ENCODE data around the gene MCC. TPM values are rescaled to one million over a fixed set of nuclear protein-coding genes. Genes with fewer than 3 reads are reported as not detected.

MCC gene
- total RNA-seq, 4 donors from 2014 or later: 17.0 to 24.8 (median 21.0) TPM

DNA sequence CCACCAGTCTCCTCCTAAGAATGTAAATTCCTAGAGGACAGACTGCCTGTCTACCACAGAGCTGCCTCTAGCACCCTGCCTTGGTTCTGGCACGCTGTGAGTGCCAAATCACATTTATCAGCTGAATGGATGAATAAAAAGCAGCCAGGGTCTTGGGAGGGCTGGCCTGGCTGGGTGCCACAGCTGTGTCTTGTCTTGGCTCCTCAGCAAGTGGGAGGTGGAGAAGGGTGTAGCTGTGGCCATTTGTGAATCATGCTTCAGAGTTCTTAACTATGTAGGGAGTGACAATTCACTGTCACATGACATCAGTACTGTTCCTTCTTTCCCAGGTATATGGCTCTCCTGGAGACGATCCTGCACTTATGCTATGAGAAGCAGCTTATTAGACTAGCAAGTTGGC lies 441.0 kb downstream of the MCC start:
- H3K36me3 ChIP-seq: peaks cover 0 to 57% (median 23%) of the 10 kb centered on the region in 4 donors
- no peaks in the 10 kb centered on the region for H3K27me3 ChIP-seq
- intact Hi-C loops (cut with DNase I): no loop called here
- no peaks in the 10 kb centered on the region for H3K9me3 ChIP-seq
- TF ChIP-seq CTCF (IDR thresholded peaks at IDR 0.05) (no peak), POLR2AphosphoS5 (IDR thresholded peaks at IDR 0.05) (no peak), POLR2A (IDR thresholded peaks at IDR 0.05; ENCODE audit: low read depth) (no peak), EP300 (IDR thresholded peaks at IDR 0.05) (no peak)
- WGBS: 62% methylated on average over 2 of the region's 2 CpGs
- H3K4me3 ChIP-seq: no peak overlapping the region
- H3K4me1 ChIP-seq: peaks cover 15 to 22% (median 21%) of the 10 kb centered on the region in 4 donors
- no peak for DNase-seq (ENCODE audit: extremely low spot score)
- H3K27ac ChIP-seq (replicated peaks in 1 of 4): no peak overlapping the region

GRCh38 chr5:113044776-113045465 lies 443.3 kb downstream of the MCC start:
- Histone ChIP-seq H3K4me1 (peaks cover 0 to 5% (median 2%) of the 10 kb centered on the region in 4 donors), H3K4me3 (no peak overlapping the region), H3K9me3 (no peaks in the 10 kb centered on the region), H3K36me3 (peaks cover 0 to 79% (median 28%) of the 10 kb centered on the region in 4 donors), H3K27ac (replicated peaks in 1 of 4) (no peak overlapping the region), H3K27me3 (no peaks in the 10 kb centered on the region)
- 91% methylated on average over 11 of the region's 11 CpGs for WGBS
- TF ChIP-seq EP300 (IDR thresholded peaks at IDR 0.05) (no peak), POLR2A (IDR thresholded peaks at IDR 0.05; ENCODE audit: low read depth) (no peak), CTCF (IDR thresholded peaks at IDR 0.05) (no peak), POLR2AphosphoS5 (IDR thresholded peaks at IDR 0.05) (no peak)
- intact Hi-C loops (cut with DNase I): no loop called here
- no peak for DNase-seq (ENCODE audit: extremely low spot score)

DNA sequence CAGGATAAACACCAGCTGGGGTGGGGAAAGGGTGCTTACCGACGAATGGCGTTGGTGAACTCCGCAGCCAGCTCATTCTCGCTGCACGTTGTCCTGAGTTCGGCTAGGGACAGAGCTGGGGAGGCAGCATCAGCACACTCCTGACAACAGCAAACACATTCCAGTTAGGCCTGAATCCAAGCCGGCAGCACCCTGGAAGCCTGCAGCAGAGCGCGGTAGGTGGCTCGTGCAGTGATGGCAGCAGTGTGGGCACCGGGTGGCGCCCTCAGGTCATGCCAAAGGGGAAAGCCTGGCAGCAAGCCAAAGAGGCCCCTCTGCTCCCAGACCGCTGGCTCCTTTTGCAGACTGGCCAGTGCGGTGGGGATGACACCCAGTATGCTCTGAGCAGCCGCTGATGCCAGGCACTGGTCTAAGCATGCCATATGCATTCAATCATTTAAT lies 444.7 kb downstream of the MCC start:
- 60% methylated on average over 15 of the region's 16 CpGs for WGBS
- Histone ChIP-seq H3K9me3 (no peaks in the 10 kb centered on the region), H3K36me3 (peaks cover 0 to 79% (median 27%) of the 10 kb centered on the region in 4 donors), H3K27me3 (no peaks in the 10 kb centered on the region), H3K27ac (replicated peaks in 1 of 4) (no peak overlapping the region), H3K4me1 (peaks cover 0 to 5% (median 2%) of the 10 kb centered on the region in 4 donors), H3K4me3 (no peak overlapping the region)
- intact Hi-C loops (cut with DNase I): no loop called here
- TF ChIP-seq EP300 (IDR thresholded peaks at IDR 0.05) (no peak), CTCF (IDR thresholded peaks at IDR 0.05) (peak in 1 of 3 experiments; percentile 35)
- DNase-seq (ENCODE audit: extremely low spot score): no peak

GRCh38 chr5:113042491-113043243 lies 445.6 kb downstream of the MCC start:
- Histone ChIP-seq H3K9me3 (no peaks in the 10 kb centered on the region), H3K27me3 (no peaks in the 10 kb centered on the region), H3K4me3 (no peak overlapping the region), H3K4me1 (peaks cover 0 to 5% (median 2%) of the 10 kb centered on the region in 4 donors), H3K36me3 (peaks cover 0 to 80% (median 23%) of the 10 kb centered on the region in 4 donors), H3K27ac (replicated peaks in 1 of 4) (no peak overlapping the region)
- WGBS: 79% methylated on average over 4 of the region's 4 CpGs
- no peak for TF ChIP-seq CTCF (IDR thresholded peaks at IDR 0.05)
- intact Hi-C loops (cut with DNase I): no loop called here
- no peak for DNase-seq (ENCODE audit: extremely low spot score)
